Left cardiac atrium (tissue), 4 donors: ENCODE data around the gene REPIN1. TPM values are rescaled to one million over a fixed set of nuclear protein-coding genes. Genes with fewer than 3 reads are reported as not detected.

Experiments
- ATAC-seq, 2 donors: fragments of 200-7000 bp; cut with Tn5 transposase; one replicate each; pipeline ENCODE4 v1.9.1; 2020; ENCODE audit warnings: mild to moderate bottlenecking in 2 of 2, moderate library complexity in 2 of 2
- DNase-seq: peaks from one replicate; pipeline ENCODE4 v3.0.0-alpha.2; 2020
- intact Hi-C, 2 donors: fragments of 100-400 bp; cut with DNase I; formaldehyde crosslinking; loops; one replicate each; pipeline versions ENCODE4 v1.14.1 to v1.15.1; 2022 to 2023
- total RNA-seq, 2 donors: library from RNA; stranded (reverse); fragmentation: NEBNext Ultra II Directional; extraction: Animal tissue kit (Norgen Biotek cat#: 25700); gene quantifications; one replicate each; pipeline ENCODE4 v1.2.1, GENCODE V29; 2021
- donor health status: DM: no; HTN: yes; CAD: no.
- donor health status: DM: no; HTN: yes; CAD: no; lungs with severe emphysema.
- donor health status: DM: yes; HTN: yes; CAD: no.
- donor health status: Dilated cardiomyopathy.

REPIN1 gene
- total RNA-seq, 2 donors from 2014 or later, result 100 to 108 TPM

DNA sequence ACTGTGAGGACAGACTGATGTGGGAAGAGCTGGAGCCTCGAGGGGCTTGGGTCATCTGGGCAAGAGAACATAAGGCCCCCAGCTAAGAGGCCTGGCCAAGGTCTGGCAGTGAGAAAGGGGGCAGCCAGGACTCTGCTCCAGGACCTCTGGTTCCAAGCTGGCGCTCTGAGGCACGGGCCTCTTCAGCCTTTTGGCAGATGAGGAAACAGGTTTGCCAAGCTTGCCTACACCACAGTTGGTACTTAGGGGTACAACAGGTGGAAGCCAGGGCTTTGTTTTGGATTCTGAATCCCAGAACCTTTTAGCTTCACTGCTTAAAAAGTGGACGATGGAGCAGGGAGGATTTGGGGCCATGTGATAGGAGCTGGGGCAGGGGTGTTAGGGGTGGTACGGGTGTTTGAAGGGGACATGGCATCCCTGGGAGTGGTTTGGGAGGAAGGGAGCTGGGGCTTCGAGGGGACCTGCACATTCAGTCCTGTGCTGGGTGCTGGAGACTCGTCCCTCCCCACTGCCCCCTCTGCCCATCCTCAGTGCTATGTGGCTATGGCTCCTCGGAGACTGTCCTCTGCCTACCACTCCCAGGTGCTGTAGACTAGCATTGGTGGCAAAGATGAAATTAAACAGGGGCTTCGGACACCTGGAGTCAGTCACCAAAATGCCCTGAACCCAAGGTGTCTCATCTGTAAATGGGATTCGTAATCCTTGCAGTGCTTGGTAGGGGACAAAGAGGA is 40.8 kb downstream of the REPIN1 start:
- intact Hi-C loops, result loop anchor here in 1 of 2 donors (5.0 kb wide), 1 partner anchor 42 kb away; the partner anchor contains the start of gene REPIN1
- ATAC-seq (no peak), DNase-seq (no peak)

GRCh38 chr7:150410131-150410530 is 41.5 kb downstream of the REPIN1 start:
- ATAC-seq (no peak), DNase-seq (no peak)
- intact Hi-C loops, result no loop called here

- no peak for DNase-seq
- ATAC-seq, result peak in 1 of 2 donors; percentile 28
- intact Hi-C loops, result no loop called here
Measured at GRCh38 chr7:150410680-150411346, 42.2 kb downstream of the REPIN1 start.

GRCh38 chr7:150411606-150412005 is 43.0 kb downstream of the REPIN1 start:
- DNase-seq, result no peak
- ATAC-seq, result no peak
- intact Hi-C loops, result no loop called here

DNA sequence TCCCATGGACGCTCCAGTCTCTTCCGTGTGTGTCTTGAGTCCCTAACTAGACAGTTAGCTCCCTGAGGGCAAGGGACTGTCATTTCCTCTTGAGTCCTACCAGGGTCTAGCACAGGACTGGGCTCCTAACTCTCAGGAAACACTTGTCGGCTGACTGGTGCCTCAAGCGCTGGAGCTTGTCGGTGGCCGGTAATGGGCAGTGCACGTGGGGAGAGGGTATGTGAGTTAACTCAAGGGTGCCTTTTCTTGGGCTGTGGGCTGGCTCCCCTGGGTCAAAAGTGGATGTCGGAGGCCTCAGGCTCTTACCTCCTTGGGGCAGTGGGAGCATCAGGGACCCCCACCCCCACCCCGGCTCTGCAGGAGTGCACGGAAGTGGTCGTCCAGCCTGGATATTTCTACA is 43.4 kb downstream of the REPIN1 start:
- intact Hi-C loops, result no loop called here
- no peak for DNase-seq
- ATAC-seq, result no peak

DNA sequence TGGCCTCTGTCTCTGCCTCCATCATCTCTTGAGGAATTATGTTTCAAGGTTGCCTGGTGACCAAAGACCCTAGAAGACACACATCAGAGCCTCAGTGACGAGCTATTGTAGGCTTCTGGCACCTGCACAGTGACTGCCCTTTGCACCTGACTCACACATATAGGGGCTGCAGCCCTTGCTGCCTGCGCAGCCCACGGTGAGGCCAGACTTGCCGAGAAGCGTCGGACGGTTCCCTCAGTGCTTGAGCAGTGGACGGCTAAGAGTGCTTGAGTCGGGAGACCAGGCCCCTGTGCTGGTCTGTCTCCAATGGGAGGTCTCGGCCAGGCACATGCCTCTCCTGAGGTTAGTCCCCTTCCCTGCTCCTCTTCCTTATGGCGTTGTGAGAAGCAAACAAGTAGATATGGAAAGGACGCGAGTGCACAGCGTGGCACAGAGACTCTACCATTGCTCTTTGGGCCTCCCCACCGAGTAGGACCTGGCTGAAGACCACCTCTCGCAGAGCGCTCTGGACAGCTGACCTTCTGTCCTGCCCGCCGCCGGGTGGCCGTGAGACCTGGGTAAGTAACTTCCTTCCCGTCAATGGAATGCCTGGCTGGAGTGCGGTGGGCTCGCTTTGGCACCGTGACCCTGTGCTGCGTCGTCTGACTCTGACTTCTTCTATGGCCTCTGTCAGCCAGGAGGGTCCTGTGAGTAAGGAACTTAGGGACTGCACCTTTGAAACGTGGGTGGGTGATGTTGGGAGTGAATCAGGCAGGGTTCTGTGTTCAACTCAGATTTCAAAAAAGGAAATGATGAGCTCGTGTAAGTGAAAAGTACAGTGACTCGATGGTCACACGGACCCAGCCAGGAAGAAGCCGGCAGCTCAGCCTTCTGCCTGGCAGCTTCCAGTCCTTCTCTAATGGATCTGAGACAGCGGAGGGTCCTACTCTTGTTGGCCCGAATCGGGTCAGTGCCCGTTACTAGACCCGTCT is 44.2 kb downstream of the REPIN1 start:
- intact Hi-C loops, result no loop called here
- DNase-seq (no peak), ATAC-seq (no peak)

GRCh38 chr7:150413640-150414081 is 45.0 kb downstream of the REPIN1 start:
- intact Hi-C loops, result no loop called here
- DNase-seq, result no peak
- ATAC-seq, result no peak

DNA sequence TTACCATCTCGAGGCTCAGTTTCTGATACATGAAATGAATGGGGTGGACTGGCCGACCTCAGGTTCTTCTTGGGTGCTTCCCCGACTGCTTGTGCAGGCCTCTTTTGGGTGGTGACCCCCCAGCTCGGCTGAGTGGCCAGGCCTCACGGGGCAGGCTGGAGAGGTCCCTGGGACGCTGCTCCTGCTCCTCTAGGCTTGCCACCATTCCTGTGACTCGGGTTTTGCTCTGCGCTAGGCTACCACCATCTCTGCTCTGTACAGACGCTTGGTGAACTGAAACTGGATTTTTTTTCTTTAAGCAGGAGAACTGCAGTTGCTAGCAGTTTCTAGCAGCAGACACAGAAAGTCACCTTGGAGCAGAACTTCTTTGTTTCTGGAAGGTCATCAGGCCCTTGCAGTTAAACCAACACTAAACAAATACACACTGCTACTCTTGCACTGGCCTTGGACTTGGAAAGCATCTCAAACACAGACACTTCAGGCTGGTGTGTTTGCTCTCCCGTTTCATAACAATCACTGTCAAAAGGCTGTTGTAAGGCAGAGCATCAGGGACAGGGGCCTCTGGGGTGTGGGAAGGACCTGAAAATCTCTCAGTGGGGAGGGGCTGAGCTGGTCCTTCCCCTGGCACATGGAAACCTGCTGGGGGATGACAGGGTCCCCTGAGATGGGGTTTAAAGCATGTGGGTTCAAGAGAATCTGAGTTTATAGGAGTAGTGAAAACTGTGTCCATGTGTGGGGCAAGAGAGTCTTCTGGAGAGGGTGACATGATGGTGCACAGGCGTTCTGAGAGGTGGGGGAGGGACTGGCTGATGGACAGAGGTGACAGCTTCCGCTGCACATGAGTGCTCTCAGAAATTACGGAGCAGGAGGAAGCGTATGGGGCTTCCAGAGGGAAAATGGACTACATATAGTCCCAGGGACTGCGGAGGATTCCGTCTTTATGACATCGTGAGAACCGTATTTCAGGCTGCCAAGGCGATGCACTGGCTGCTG is 46.8 kb downstream of the REPIN1 start:
- ATAC-seq (no peak), DNase-seq (no peak)
- intact Hi-C loops, result no loop called here

GRCh38 chr7:150417239-150417638 is 48.6 kb downstream of the REPIN1 start:
- DNase-seq (no peak), ATAC-seq (no peak)
- intact Hi-C loops, result no loop called here

- intact Hi-C loops, result no loop called here
- no peak for ATAC-seq
- DNase-seq, result no peak
Measured at GRCh38 chr7:150417863-150418262, 49.2 kb downstream of the REPIN1 start.

DNA sequence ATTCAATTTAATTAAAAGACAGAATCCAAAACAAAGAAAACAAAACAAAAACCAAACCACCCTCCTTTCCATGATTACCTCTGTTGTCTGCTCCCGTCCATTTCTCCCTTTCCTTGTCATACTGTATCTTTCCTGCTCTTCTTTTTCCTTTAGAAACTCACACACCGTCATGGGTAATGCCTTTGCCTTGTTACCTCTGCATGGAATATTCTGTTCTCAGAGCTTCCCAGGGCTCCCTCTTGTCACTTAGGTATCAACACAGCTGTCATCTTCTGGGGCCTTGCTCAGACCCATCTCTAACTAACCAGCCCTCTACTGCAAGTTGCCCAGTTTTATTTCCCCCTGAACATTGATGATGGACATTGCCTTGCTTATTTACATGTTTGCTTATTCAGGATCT is 51.6 kb downstream of the REPIN1 start:
- DNase-seq, result no peak
- intact Hi-C loops, result loop anchor here (5.0 kb wide), 2 partner anchors 58 to 63 kb away; no protein-coding TSS in a partner anchor
- ATAC-seq, result no peak

- DNase-seq (peak; percentile 87), ATAC-seq (peak; percentile 97 to 98)
- intact Hi-C loops, result loop anchor here (5.0 kb wide), 2 partner anchors 59 to 64 kb away; no protein-coding TSS in a partner anchor
Measured at GRCh38 chr7:150420987-150421674, 52.5 kb downstream of the REPIN1 start.

- ATAC-seq (no peak), DNase-seq (no peak)
- intact Hi-C loops, result loop anchor here (5.0 kb wide), 2 partner anchors 60 to 65 kb away; no protein-coding TSS in a partner anchor
Measured at GRCh38 chr7:150421831-150422230, 53.2 kb downstream of the REPIN1 start.

Other genes with a start within 250 kb of the REPIN1 start
- gene LRRC61, start 45.5 kb upstream of the REPIN1 start, total RNA-seq, result 1 to 10 TPM; 4.3 to 5.7 TPM
- gene ACTR3C, start 45.3 kb upstream of the REPIN1 start, total RNA-seq, result 1 to 10 TPM; 3.7 to 4.9 TPM
- gene RARRES2, start 27.2 kb upstream of the REPIN1 start, total RNA-seq, result 100 to 1,000 TPM in 1 of 2 donors, 10 to 100 TPM in 1; 86.4 to 178 TPM
- 1 to 10 TPM; 3.8 to 4.2 TPM for gene ZNF775, start 10.5 kb downstream of the REPIN1 start, total RNA-seq
- gene GIMAP8, start 81.8 kb downstream of the REPIN1 start, total RNA-seq, result 10 to 100 TPM; 16.6 to 19.7 TPM
- gene GIMAP7, start 146.1 kb downstream of the REPIN1 start, total RNA-seq, result 10 to 100 TPM; 25.0 to 26.0 TPM
- 10 to 100 TPM; 30.2 to 40.4 TPM for gene GIMAP4, start 198.6 kb downstream of the REPIN1 start, total RNA-seq